ENCODE measurements around the gene ZNF526.

The ZNF526 gene

DNA sequence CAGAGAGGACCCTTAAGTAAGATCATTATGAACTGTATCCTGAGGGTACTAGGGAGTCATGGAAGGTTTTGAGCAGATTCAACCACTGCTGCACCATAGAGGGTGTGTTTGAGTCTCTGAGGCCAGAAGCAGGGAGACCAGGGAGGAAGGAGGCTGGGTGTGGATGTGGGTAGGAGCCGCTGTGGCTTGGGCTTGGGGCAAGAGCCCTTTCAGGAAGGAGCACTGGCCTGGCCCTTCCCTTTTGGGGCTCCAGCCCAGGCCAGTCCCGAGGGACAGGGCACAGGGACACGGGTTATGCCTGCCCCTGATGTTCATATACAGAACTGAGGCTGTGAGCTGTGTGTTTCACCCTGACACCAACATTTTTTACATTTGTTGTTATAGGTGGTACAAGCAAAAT is 56.2 kb downstream of the ZNF526 start:
- Mint-ChIP-seq H3K9me3 (no peaks in the 10 kb centered on the region), H3K36me3 (peaks cover 29 to 36% of the 10 kb centered on the region in 2 donors), H3K27ac (no peak overlapping the region), H3K4me1 (peaks cover 39 to 53% of the 10 kb centered on the region in 2 donors), H3K4me3 (no peak overlapping the region), H3K27me3 (no peaks in the 10 kb centered on the region)
- no peak for DNase-seq
- ATAC-seq (replicated peaks): no peak

DNA sequence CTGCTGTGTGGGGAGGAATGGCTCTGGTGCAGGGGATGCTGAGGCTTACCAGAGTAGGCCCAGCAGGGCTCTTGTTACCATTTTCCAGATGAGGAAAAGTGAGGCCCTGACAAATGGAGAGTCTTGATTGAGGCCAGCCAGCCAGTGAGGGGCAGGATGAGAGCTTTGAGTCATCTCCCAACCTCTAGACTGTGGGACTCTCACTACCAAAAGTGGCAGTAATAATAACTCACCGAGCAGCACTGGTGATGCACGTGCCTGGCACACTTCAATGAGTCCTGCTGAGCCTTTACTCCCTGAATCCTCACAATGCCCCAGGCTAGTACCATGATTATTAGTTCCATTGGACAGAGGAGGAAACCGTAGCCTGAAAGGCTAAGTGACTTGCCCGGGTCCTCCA is 56.7 kb downstream of the ZNF526 start:
- peaks cover 39 to 49% of the 10 kb centered on the region in 2 donors for H3K4me1 Mint-ChIP-seq
- ATAC-seq (replicated peaks): no peak
- no peaks in the 10 kb centered on the region for H3K27me3 Mint-ChIP-seq
- no peak overlapping the region for H3K27ac Mint-ChIP-seq
- DNase-seq: no peak
- no peak overlapping the region for H3K4me3 Mint-ChIP-seq
- H3K36me3 Mint-ChIP-seq: peaks cover 24 to 31% of the 10 kb centered on the region in 2 donors
- H3K9me3 Mint-ChIP-seq: no peaks in the 10 kb centered on the region
